ENCODE results near the gene ADH1C. TPM values are rescaled to one million over a fixed set of nuclear protein-coding genes. Genes with fewer than 3 reads are reported as not detected.

Gene ADH1C
- total and polyA plus RNA-seq, 8 donors = 8.3 to 37.6 (median 13.3) TPM

DNA sequence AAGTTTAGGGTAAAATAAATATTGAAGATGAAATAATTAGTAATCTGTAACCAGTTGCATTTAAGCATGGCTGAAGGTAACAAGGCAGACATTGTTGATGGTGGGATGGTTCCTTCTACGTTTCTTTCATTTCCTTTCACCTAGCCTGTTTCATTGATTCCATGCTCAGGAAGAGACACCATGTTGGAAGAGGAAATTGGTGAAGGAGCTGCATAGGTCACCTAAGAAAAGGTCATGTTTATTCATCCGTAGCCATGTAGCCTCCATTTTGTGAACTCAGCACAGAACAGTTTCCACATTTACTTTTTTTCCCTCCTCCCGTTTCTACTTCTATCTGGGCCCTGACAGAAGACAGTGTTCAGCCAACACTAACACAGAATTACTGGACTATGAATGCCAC is 35.2 kb downstream of the ADH1C start:
- H3K4me3 ChIP-seq = no peak overlapping the region

DNA sequence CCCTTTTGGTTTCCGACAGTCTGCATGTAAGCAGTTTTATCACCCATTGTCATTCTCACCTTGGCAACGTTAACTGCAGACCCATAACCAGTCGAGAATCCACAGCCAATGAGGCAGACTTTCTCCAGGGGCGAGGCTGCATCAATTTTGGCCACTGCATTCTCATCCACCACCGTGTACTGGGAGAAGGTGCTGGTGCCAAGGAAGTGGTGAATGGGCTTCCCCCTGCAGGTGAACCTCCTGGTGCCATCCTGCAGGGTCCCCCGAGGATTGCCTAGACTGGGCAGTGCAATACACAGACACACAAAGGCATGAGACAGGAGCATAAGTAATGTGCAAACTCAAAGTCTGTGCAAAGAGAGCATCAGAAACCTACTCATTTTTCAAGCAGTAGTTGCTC is 36.7 kb downstream of the ADH1C start:
- H3K27me3 ChIP-seq = no peaks in the 10 kb centered on the region
- H3K27ac ChIP-seq = no peak overlapping the region
- TF ChIP-seq, protein P1, sequence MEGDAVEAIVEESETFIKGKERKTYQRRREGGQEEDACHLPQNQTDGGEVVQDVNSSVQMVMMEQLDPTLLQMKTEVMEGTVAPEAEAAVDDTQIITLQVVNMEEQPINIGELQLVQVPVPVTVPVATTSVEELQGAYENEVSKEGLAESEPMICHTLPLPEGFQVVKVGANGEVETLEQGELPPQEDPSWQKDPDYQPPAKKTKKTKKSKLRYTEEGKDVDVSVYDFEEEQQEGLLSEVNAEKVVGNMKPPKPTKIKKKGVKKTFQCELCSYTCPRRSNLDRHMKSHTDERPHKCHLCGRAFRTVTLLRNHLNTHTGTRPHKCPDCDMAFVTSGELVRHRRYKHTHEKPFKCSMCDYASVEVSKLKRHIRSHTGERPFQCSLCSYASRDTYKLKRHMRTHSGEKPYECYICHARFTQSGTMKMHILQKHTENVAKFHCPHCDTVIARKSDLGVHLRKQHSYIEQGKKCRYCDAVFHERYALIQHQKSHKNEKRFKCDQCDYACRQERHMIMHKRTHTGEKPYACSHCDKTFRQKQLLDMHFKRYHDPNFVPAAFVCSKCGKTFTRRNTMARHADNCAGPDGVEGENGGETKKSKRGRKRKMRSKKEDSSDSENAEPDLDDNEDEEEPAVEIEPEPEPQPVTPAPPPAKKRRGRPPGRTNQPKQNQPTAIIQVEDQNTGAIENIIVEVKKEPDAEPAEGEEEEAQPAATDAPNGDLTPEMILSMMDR (IDR thresholded peaks at IDR 0.05) = no peak
- no peak overlapping the region for H3K4me3 ChIP-seq
- DNase-seq = no peak
- peaks cover 0 to 2% (median 0%) of the 10 kb centered on the region in 3 donors for H3K4me1 ChIP-seq
- no peaks in the 10 kb centered on the region for H3K9me3 ChIP-seq
- WGBS, 2 donors = 82 to 85% methylated on average over 6 of the region's 6 CpGs
- no peaks in the 10 kb centered on the region for H3K36me3 ChIP-seq
- FAIRE-seq = no peak
- ATAC-seq = no peak
- intact Hi-C loops (cut with DNase I) = no loop called here

More for the DNA sequence above, 35.2 kb downstream of the ADH1C start:
- Histone ChIP-seq H3K36me3 (no peaks in the 10 kb centered on the region), H3K9me3 (no peaks in the 10 kb centered on the region), H3K27ac (no peak overlapping the region), H3K27me3 (no peaks in the 10 kb centered on the region), H3K4me1 (peaks cover 0 to 7% (median 0%) of the 10 kb centered on the region in 3 donors)
- TF ChIP-seq, protein P1 (IDR thresholded peaks at IDR 0.05) = no peak
- DNase-seq = no peak
- intact Hi-C loops (cut with DNase I) = no loop called here
- ATAC-seq = no peak
- FAIRE-seq = no peak
- WGBS, 2 donors = 86 to 87% methylated on average over 3 of the region's 3 CpGs

DNA sequence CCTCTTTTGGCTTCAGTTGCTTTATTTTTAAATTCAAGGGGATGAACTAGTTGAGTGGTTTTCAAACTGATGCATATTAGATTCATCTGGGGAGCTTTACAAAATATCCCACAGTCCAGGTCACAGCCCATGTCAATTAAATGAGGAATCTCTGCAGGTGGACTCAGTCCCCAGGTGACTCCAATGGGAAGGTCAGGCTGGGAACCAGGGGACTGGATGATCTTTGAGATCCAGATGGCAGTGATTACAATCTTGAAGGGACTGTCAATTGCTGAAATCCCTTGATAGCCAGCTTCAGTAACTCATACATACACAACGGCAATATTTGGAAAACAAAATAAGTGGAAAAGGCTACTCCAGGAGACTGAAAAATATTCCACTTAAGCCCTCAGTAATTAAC is 38.3 kb downstream of the ADH1C start:
- ATAC-seq (no peak), FAIRE-seq (no peak), DNase-seq (no peak)
- Histone ChIP-seq H3K36me3 (no peaks in the 10 kb centered on the region), H3K27ac (no peak overlapping the region), H3K4me3 (no peak overlapping the region), H3K4me1 (no peaks in the 10 kb centered on the region), H3K9me3 (no peaks in the 10 kb centered on the region), H3K27me3 (no peaks in the 10 kb centered on the region)
- WGBS, 2 donors = 79 to 85% methylated on average over 1 of the region's 1 CpG
- intact Hi-C loops (cut with DNase I) = no loop called here
- TF ChIP-seq, protein P1 (IDR thresholded peaks at IDR 0.05) = no peak

DNA sequence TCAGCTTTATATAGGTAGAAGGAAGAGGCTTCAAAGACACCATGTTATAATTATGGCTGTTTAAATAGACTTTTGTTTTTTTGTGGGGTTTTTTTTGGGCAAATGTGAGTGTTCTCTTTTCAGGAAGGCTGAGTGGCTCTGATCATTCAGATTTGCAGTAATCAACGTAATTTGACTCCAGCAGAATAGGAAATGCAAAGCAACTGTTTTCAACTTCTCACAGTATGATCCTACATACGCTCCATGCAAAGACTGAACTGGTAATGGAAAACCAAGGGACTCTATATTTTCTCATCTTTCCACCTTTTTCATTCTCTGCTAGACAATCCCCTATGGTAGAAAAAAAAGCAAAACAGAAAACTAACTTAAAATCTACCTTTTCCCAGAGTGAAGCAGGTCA is 42.2 kb downstream of the ADH1C start:
- intact Hi-C loops (cut with DNase I) = no loop called here
- WGBS, 2 donors = 81 to 90% methylated on average over 2 of the region's 2 CpGs
- no peaks in the 10 kb centered on the region for H3K9me3 ChIP-seq

More for the DNA sequence above, 42.2 kb downstream of the ADH1C start:
- Histone ChIP-seq H3K27me3 (no peaks in the 10 kb centered on the region), H3K4me3 (no peak overlapping the region), H3K4me1 (no peaks in the 10 kb centered on the region), H3K27ac (no peak overlapping the region), H3K36me3 (no peaks in the 10 kb centered on the region)
- FAIRE-seq = no peak
- ATAC-seq = no peak
- TF ChIP-seq, protein P1 (IDR thresholded peaks at IDR 0.05) = no peak
- no peak for DNase-seq

Data from pancreas (tissue), 10 donors.